SK-N-SH treated with all-trans-retinoic acid at 6 μM for 48 hours (cell line): ENCODE measurements around the gene B4GALT7.

Source experiments
- ARNTL ChIP-seq: fragments of 450-650 bp; formaldehyde crosslinking; IDR thresholded peaks from 2 replicates; pipeline ENCODE4 v1.5.0; 2020; ENCODE audit warnings: low read depth, mild to moderate bottlenecking, moderate library complexity, borderline replicate concordance
- CREB5 ChIP-seq: fragments of 250-450 bp; sonication (Bioruptor Pico); IDR thresholded peaks from 2 replicates; pipeline ENCODE4 v1.5.1; 2020; ENCODE audit warnings: low read depth, mild to moderate bottlenecking, moderate library complexity
- PATZ1 ChIP-seq: fragments of 250-450 bp; sonication (Bioruptor Pico); IDR thresholded peaks from 2 replicates; pipeline ENCODE4 v1.8.0; 2020; ENCODE audit warnings: mild to moderate bottlenecking, moderate library complexity, borderline replicate concordance
- PPARA ChIP-seq: fragments of 250-450 bp; sonication (Bioruptor Pico); IDR thresholded peaks from 2 replicates; pipeline ENCODE4 v1.5.0; 2020; ENCODE audit warnings: mild to moderate bottlenecking, borderline replicate concordance
- RARB ChIP-seq: fragments of 250-450 bp; sonication (Bioruptor Pico); IDR thresholded peaks from 2 replicates; pipeline ENCODE4 v1.8.0; 2021; ENCODE audit warnings: mild to moderate bottlenecking, moderate library complexity
- SNAI2 ChIP-seq: fragments of 250-450 bp; sonication (Bioruptor Pico); IDR thresholded peaks from 2 replicates; pipeline ENCODE4 v1.5.0; 2020; ENCODE audit warnings: mild to moderate bottlenecking, moderate library complexity
- TCF4 ChIP-seq: fragments of 250-450 bp; sonication (Bioruptor Pico); IDR thresholded peaks from 2 replicates; pipeline ENCODE4 v1.8.0; 2021; ENCODE audit warnings: mild to moderate bottlenecking, moderate library complexity, borderline replicate concordance
- TOX ChIP-seq: fragments of 250-450 bp; sonication (Bioruptor Pico); IDR thresholded peaks from 2 replicates; pipeline ENCODE4 v1.8.0; 2021; ENCODE audit warnings: mild to moderate bottlenecking, moderate library complexity, borderline replicate concordance
- TSHZ2 ChIP-seq: fragments of 250-450 bp; sonication (Bioruptor Pico); IDR thresholded peaks from 2 replicates; pipeline ENCODE4 v1.5.0; 2020; ENCODE audit warnings: mild to moderate bottlenecking, moderate library complexity
- ZFP30 ChIP-seq: fragments of 450-650 bp; formaldehyde crosslinking; IDR thresholded peaks from 2 replicates; pipeline ENCODE4 v1.5.0; 2022; ENCODE audit warnings: mild to moderate bottlenecking, moderate library complexity

GRCh38 chr5:177595991-177596774, 3.7 kb upstream of the B4GALT7 start:
- TF ChIP-seq TOX (CRISPR knock-in tag) (no peak), TSHZ2 (no peak), RARB (no peak), PATZ1 (CRISPR knock-in tag) (no peak), TCF4 (no peak), CREB5 (CRISPR knock-in tag) (no peak), ARNTL (CRISPR knock-in tag) (no peak), ZFP30 (CRISPR knock-in tag) (no peak), SNAI2 (CRISPR knock-in tag) (no peak), PPARA (CRISPR knock-in tag) (no peak)
